HL-60 (cell line): ENCODE measurements around the gene TCEA2.

Experiments used
- CTCF ChIP-seq: IDR thresholded peaks from one replicate; pipeline ENCODE4 v1.5.1; 2011; ENCODE audit warnings: low read length, control low read depth, inconsistent platforms; ENCODE audit not compliant: insufficient read depth
- GABPA ChIP-seq: IDR thresholded peaks from 2 replicates; pipeline ENCODE4 v1.6.1; 2012; ENCODE audit warnings: low read depth
- POLR2AphosphoS5 ChIP-seq: IDR thresholded peaks from 2 replicates; pipeline ENCODE4 v1.6.1; 2012; ENCODE audit warnings: low read depth
- REST ChIP-seq: IDR thresholded peaks from 2 replicates; pipeline ENCODE4 v1.6.1; 2012; ENCODE audit warnings: low read depth; ENCODE audit not compliant: insufficient replicate concordance

- TF ChIP-seq CTCF, result no peak
- TF ChIP-seq POLR2AphosphoS5, result no peak
- no peak for TF ChIP-seq GABPA
- no peak for TF ChIP-seq REST
These were observed 15.9 kb downstream of the TCEA2 start for GRCh38 chr20:64078934-64079272.
